ENCODE results near the gene KCNG2.

GRCh38 chr18:79903787-79904356, 106.1 kb downstream of the KCNG2 start:
- no peak for TF ChIP-seq EP300 (IDR thresholded peaks at IDR 0.05)
- no peak for TF ChIP-seq CTCF (IDR thresholded peaks at IDR 0.05)
- no peak for TF ChIP-seq POLR2A (IDR thresholded peaks at IDR 0.05)

All from gastroesophageal sphincter (tissue), 3 donors.